ENCODE data around the gene AARSD1. TPM values are rescaled to one million over a fixed set of nuclear protein-coding genes. Genes with fewer than 3 reads are reported as not detected.
"Not testable (repeated sequence)": the region's sequence is repeated elsewhere in the genome, so short reads cannot be mapped to it uniquely, and the experiment has no call there.

The AARSD1 gene
- total and polyA plus RNA-seq, 5 experiments from 2014 or later = 40.5 to 70.4 (median 56.2) TPM

DNA sequence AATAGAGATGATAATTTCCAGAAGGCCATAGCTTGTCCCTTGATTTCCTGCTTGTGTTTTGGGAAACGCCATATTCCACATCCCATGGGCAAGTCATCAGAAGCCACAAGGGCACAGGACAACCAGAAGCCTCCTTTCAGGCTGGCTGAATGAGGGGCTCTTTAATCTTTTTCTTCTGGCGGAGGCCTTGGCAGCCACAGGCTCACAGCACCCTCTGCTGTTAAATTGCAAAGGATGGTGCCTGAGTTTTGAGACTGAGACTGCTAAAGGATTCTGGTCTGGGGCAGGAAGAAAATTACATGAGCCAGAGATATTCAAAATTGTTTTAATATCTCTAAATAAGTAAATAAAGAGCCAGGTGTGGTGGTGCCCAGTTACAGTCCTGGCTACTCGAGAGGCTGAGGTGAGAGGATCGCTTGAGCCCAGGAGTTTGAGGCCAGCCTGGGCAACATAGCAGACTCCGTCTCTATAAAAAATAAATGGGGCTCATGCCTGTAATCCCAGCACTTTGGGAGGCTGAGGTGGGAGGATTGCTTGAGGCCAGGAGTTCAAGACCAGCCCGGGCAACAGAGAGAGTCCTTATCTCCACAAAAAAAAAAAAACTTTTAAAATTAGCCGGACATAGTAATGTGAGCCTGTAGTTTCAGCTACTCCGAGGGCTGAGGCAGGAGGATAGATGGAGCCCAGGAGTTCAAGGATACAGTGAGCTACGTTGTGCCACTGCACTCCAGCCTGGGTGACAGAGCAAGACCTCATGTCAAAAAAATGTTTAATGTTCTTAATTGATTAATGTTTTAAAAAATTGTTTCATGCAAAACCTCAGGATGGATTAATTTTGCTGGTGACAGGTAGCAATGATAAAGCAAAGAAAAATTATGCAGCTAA, 26.3 kb downstream of the AARSD1 start:
- no peak overlapping the region for H3K4me3 Mint-ChIP-seq
- DNase-seq = peak in 5 of 10 donors; percentile 5 to 36 (median 20)
- ATAC-seq = peak; percentile 35 to 49
- POLR2A ChIA-PET = no interaction called here
- peak overlapping the region in 1 of 10 donors; percentile 22 for H3K27ac Mint-ChIP-seq
- no peaks in the 10 kb centered on the region for H3K4me1 Mint-ChIP-seq
- H3K36me3 Mint-ChIP-seq = no peaks in the 10 kb centered on the region
- H3K9me3 Mint-ChIP-seq = no peaks in the 10 kb centered on the region
- peaks cover 0 to 8% (median 4%) of the 10 kb centered on the region in 5 donors for H3K27me3 Mint-ChIP-seq

DNA sequence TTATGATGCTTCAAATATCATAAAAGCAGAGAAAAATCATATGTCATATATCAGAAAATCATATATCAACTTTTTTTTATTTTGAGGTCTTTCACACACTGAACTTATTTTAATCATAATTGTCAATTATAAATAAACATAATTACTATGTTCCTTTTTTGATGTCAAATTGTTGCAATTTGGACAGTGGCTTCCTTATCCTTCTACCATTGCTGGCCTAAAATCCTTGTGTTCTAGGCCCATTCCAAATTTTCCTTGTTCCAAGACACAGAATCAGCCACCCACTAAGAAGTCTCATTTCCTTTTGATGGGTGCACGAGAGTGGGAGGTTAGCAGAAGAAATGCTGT, 34.8 kb downstream of the AARSD1 start:
- Mint-ChIP-seq H3K9me3 (no peaks in the 10 kb centered on the region), H3K4me3 (no peak overlapping the region), H3K36me3 (no peaks in the 10 kb centered on the region), H3K27me3 (peaks cover 0 to 6% (median 3%) of the 10 kb centered on the region in 5 donors), H3K27ac (no peak overlapping the region), H3K4me1 (peaks cover 2 to 9% (median 4%) of the 10 kb centered on the region in 4 donors)
- ATAC-seq (no peak), DNase-seq (no peak)
- POLR2A ChIA-PET = no interaction called here

DNA sequence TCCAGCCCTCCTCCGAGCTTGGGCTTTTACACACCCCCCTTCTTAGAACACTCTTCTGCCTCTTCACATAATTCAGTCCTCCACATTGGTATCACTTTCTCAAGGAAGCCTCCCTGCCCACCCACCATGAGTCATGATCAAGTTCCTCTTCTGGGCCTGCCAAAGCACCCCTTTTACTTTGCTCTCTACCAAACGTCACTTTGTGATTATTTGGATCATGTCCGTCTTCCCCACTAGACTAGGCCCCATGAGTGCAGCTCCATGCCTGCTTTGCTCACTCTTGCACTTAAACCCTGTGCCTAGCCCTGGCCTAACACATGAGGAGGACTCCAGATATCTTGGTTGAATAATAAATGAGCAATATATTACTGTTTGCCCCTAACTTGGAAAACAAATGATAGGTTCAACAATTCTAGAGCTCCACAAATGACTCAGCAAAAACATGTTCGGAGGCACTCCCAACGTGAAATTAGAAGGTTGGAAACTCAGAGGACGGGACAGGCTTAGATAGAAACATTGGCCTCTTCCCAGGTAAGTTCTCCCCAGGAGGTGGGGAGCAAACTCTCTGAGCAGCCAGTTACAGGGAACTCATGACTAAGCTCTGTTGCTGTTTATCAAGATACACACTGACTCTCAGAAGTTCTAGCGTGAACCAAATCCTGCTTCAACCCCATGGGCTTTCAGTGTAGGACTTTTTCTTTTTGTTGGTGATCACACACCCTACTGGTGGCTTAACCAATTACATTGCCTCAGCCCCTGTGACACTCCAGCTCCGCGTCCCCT, 35.3 kb downstream of the AARSD1 start:
- H3K27ac Mint-ChIP-seq = peak overlapping the region in 2 of 10 donors; percentile 14 to 40

DNA sequence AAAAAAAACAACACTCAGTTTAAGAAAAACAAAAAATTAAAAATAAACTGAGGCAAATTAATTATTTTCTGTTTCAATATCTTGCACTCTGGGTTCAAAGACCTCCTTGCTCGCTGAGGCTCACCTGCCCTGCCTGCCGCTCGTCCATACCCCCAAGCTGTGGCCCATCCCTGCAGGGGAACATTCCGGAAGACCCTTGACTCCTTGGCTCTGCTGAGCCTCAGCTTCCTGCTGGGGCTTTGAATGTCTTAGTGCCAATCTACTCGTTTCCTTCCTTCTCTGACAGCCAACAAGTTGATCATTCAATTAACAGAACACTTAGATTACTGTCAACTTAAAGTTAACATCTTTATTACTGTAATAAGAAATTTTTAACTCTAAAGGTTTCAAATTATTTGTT, 39.4 kb downstream of the AARSD1 start:
- DNase-seq (no peak), ATAC-seq (no peak)
- Mint-ChIP-seq H3K36me3 (no peaks in the 10 kb centered on the region), H3K9me3 (no peaks in the 10 kb centered on the region), H3K27ac (no peak overlapping the region), H3K4me3 (no peak overlapping the region), H3K27me3 (peaks cover 0 to 5% (median 1%) of the 10 kb centered on the region in 5 donors), H3K4me1 (peaks cover 2 to 9% (median 4%) of the 10 kb centered on the region in 4 donors)
- POLR2A ChIA-PET = no interaction called here

More for the DNA sequence above, 35.3 kb downstream of the AARSD1 start:
- POLR2A ChIA-PET = no interaction called here
- ATAC-seq (no peak), DNase-seq (peak in 1 of 10 donors; percentile 8)
- peaks cover 2 to 9% (median 4%) of the 10 kb centered on the region in 4 donors for H3K4me1 Mint-ChIP-seq
- no peak overlapping the region for H3K4me3 Mint-ChIP-seq
- no peaks in the 10 kb centered on the region for H3K36me3 Mint-ChIP-seq
- H3K27me3 Mint-ChIP-seq = peaks cover 0 to 6% (median 1%) of the 10 kb centered on the region in 5 donors
- H3K9me3 Mint-ChIP-seq = no peaks in the 10 kb centered on the region

DNA sequence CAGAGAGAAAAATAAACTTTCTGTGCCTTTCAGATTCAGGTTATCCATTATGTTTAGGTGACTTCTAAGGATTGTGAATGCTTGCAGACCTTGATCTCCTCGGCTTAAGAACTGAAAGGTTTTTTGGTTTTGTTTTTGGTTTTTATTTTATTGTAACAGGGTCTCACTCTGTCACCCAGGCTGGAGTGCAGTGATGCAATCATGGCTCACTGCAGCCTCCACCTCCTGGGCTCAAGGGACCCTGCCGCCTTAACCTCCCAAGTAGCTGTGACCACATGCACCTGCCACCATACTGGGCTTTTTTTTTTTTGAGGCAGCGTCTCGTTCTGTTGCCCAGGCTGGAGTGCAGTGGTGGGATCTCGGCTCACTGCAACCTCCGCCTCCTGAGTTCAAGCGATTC, 40.8 kb downstream of the AARSD1 start:
- H3K27me3 Mint-ChIP-seq, H3K4me1 Mint-ChIP-seq, H3K36me3 Mint-ChIP-seq, ATAC-seq, H3K9me3 Mint-ChIP-seq, H3K27ac Mint-ChIP-seq, DNase-seq, POLR2A ChIA-PET, H3K4me3 Mint-ChIP-seq: not testable (repeated sequence)

DNA sequence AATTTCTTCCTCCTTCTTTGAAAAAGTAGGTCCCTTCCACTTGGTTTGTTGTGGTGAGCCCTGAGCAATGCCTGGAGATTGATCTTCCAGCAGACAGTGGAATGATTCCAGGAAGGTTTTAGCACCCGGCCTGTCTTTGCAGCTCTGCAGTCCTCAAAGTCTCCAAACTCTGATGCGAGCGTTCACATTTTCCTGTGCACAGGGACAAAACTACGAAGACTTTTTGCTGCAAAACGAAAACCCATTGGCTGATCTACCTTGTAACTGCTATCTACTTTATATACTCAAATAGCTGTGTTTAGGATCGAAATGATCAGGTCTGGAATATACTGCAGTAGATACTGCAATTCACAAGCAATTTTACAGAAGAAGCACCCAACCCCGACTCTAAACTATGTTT, 42.0 kb downstream of the AARSD1 start:
- Mint-ChIP-seq H3K9me3 (no peaks in the 10 kb centered on the region), H3K36me3 (no peaks in the 10 kb centered on the region), H3K4me1 (peaks cover 0 to 6% (median under 1%) of the 10 kb centered on the region in 4 donors), H3K4me3 (no peak overlapping the region), H3K27me3 (peaks cover 0 to 5% (median 3%) of the 10 kb centered on the region in 5 donors), H3K27ac (no peak overlapping the region)
- POLR2A ChIA-PET = no interaction called here
- ATAC-seq (no peak), DNase-seq (no peak)

DNA sequence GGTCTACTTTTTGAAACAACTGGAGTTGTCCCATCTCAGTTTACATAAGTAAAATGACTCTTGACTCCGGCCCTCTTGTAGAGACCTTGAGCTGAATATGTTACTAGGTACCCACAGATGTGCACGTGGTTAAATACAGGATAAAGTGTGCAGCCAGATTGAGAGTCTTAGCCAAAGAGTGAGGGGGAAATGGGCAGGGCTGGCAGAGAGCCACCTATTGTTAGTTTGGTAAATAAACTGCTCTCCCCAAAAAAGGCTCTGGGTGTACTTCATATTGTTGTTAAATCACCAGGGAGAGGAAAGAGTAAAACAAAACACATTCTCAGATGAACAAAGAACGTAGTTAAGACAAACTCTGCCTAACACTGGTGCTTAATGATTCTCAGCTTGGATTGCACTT, 43.3 kb downstream of the AARSD1 start:
- ATAC-seq = no peak
- H3K4me1 Mint-ChIP-seq = peaks cover 0 to 6% (median under 1%) of the 10 kb centered on the region in 4 donors
- DNase-seq = no peak
- H3K27me3 Mint-ChIP-seq = peaks cover 0 to 5% (median 3%) of the 10 kb centered on the region in 5 donors
- POLR2A ChIA-PET = no interaction called here
- no peaks in the 10 kb centered on the region for H3K36me3 Mint-ChIP-seq
- no peak overlapping the region for H3K4me3 Mint-ChIP-seq
- no peak overlapping the region for H3K27ac Mint-ChIP-seq
- no peaks in the 10 kb centered on the region for H3K9me3 Mint-ChIP-seq

DNA sequence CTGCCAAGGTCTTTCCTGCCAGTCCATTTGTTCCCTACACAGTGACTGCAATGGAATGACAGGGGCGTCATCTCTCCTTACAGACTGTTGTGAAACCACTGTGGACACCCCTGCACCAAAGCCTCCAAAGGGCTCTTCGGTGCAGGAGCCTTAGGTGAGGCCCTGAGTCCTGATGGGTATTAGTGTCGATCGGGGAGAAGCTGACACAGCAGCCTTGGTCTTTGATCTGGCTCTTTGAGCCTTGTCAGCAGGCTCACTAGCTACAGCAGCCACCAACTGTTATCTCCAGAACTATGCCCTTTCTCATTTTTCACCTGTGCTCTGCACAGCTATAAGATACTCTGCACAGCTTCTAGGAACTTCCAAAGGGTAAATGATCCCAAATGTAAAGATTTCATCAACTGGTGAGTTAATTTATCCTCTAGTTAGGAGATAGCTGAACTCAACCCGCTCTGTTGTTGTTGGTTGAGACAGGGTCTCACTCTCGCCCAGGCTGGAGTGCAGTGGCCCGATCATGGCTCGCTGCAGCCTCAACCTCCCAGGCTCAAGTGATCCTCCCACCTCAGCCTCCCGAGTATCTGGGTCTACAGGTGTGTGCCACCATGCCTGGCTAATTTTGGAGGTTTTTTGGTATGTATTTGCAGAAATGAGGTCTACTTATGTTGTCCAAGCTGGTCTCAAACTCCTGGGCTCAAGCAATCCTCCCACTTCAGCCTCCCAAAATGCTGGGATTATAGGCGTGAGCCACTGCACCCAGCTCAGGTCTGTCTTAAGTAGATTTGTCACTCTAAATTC, 44.0 kb downstream of the AARSD1 start:
- Mint-ChIP-seq H3K27me3 (peaks cover 0 to 5% (median 3%) of the 10 kb centered on the region in 5 donors), H3K27ac (no peak overlapping the region), H3K36me3 (no peaks in the 10 kb centered on the region), H3K9me3 (no peaks in the 10 kb centered on the region), H3K4me3 (no peak overlapping the region), H3K4me1 (peaks cover 0 to 6% (median under 1%) of the 10 kb centered on the region in 4 donors)
- ATAC-seq (no peak), DNase-seq (no peak)
- POLR2A ChIA-PET = no interaction called here

DNA sequence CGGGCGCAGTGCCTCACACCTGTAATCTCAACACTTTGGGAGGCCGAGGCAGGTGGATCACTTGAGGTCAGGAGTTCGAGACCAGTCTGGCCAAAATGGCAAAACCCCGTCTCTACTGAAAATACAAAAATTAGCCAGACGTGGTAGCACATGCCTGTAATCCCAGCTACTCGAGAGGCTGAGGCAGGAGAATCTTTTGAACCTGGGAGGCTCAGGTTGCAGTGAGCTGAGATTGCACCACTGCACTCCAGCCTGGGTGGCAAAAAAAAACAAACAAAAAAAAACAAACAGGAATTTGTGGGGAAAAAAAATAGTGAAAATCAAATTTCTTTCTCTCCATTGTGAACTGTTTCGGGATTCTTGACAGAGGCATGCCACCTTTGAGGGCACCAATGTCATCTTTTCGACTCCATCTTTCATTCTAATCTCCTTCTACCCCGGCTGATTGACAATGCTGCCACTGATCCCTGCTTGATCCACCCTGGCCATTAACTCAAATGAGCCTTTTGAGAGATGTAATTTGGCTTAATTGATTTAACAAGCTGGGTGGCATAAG, 44.7 kb downstream of the AARSD1 start:
- H3K36me3 Mint-ChIP-seq, ATAC-seq, H3K27me3 Mint-ChIP-seq, H3K9me3 Mint-ChIP-seq, H3K4me1 Mint-ChIP-seq, DNase-seq, H3K4me3 Mint-ChIP-seq, H3K27ac Mint-ChIP-seq, POLR2A ChIA-PET: not testable (repeated sequence)

DNA sequence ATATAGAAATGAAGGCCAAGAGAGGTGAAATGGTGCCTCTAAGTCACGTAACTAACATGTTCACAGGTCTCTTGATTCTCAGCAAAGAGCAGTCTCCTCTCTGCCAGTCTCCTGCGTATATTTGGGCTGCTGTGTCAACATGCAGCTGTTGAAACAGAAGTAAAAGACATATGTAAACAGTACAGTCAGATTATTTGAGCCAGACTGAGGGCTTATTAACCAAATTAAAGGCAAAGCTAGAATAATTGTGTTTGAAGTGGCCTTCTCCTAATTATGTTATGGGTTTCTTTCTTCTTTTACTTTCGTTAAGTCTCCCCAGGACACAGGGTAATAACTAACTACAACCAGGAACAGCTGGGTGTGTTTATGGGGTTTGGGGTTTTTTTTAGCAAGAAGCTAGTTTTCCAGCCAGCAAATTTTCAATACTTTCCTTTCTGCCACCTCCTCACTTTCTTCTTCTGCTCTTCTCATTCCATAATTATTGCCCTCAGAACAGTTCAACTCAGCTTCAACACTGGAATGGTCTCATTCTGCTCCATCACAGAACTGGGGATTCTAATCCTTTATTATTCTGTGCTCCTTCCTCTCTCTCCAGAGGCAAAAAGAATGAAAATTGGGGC, 45.2 kb downstream of the AARSD1 start:
- Mint-ChIP-seq H3K27ac (no peak overlapping the region), H3K27me3 (peaks cover 0 to 5% (median 2%) of the 10 kb centered on the region in 5 donors), H3K4me1 (no peaks in the 10 kb centered on the region), H3K9me3 (no peaks in the 10 kb centered on the region), H3K4me3 (no peak overlapping the region), H3K36me3 (no peaks in the 10 kb centered on the region)
- POLR2A ChIA-PET = no interaction called here
- no peak for DNase-seq
- no peak for ATAC-seq

DNA sequence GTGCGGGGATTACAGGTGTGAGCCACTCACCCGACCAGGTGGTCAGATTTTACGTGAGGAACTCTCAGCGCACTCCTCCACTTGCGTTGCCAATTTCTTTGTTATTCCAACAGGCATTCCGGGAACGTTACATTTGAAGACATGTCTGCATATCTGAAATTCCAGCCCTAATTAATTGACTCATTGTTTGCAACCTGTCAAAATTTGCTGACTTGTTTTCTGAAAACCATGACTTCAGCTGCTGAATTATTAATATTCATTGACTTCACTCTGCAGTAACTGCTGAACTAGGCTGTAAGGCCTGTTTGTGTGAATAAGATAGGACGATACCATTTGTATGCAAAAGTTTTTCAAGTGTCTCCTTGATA, 47.0 kb downstream of the AARSD1 start:
- ATAC-seq (no peak), DNase-seq (no peak)
- Mint-ChIP-seq H3K36me3 (no peaks in the 10 kb centered on the region), H3K9me3 (no peaks in the 10 kb centered on the region), H3K4me3 (no peak overlapping the region), H3K4me1 (no peaks in the 10 kb centered on the region), H3K27me3 (peaks cover 0 to 7% (median 2%) of the 10 kb centered on the region in 5 donors), H3K27ac (no peak overlapping the region)
- POLR2A ChIA-PET = interaction anchor here (0.6 kb wide), 1 partner anchor 38 kb away, joined by 5 read pairs; no protein-coding TSS in a partner anchor
